H9 (cell line): Measurements from ENCODE around the gene PI16. TPM values are rescaled to one million over a fixed set of nuclear protein-coding genes. Genes with fewer than 3 reads are reported as not detected.

Source experiments
- DNase-seq: peaks from one replicate; pipeline ENCODE4 v3.0.0-alpha.2; 2017
- H2AFZ ChIP-seq: one replicate; pipeline ENCODE4 v1.6.1; 2013; ENCODE audit warnings: mild to moderate bottlenecking, low read length, control low read depth, moderate library complexity
- H2AK5ac ChIP-seq: 2 replicates; pipeline ENCODE4 v1.6.1; 2013; ENCODE audit warnings: low read length, control low read depth, mixed read lengths; ENCODE audit not compliant: insufficient read length
- H2BK120ac ChIP-seq: one replicate; pipeline ENCODE4 v1.6.1; 2013; ENCODE audit warnings: low read depth, mild to moderate bottlenecking, low read length, control low read depth, inconsistent platforms; ENCODE audit not compliant: poor library complexity, severe bottlenecking
- H2BK12ac ChIP-seq: 2 replicates; pipeline ENCODE4 v1.6.1; 2013; ENCODE audit warnings: low read length, control low read depth, mixed read lengths, low read depth; ENCODE audit not compliant: insufficient read length
- H2BK15ac ChIP-seq: 2 replicates; pipeline ENCODE4 v1.6.1; 2013; ENCODE audit warnings: low read depth, low read length, control low read depth
- H2BK20ac ChIP-seq: one replicate; pipeline ENCODE4 v1.6.1; 2013; ENCODE audit warnings: low read depth, mild to moderate bottlenecking, low read length, control low read depth, inconsistent platforms; ENCODE audit not compliant: poor library complexity, severe bottlenecking
- H2BK5ac ChIP-seq: 2 replicates; pipeline ENCODE4 v1.6.1; 2013; ENCODE audit warnings: low read length, control low read depth, mixed read lengths; ENCODE audit not compliant: insufficient read length
- H3K14ac ChIP-seq: 2 replicates; pipeline ENCODE4 v1.6.1; 2013; ENCODE audit warnings: low read length, control low read depth; ENCODE audit not compliant: insufficient read depth
- H3K18ac ChIP-seq: 2 replicates; pipeline ENCODE4 v1.6.1; 2013; ENCODE audit warnings: low read depth, mild to moderate bottlenecking, mixed read lengths, low read length, control low read depth; ENCODE audit not compliant: insufficient read length
- H3K23ac ChIP-seq: 2 replicates; pipeline ENCODE4 v1.6.1; 2013; ENCODE audit warnings: low read length, control low read depth, mixed read lengths, low read depth; ENCODE audit not compliant: insufficient read length
- H3K23me2 ChIP-seq: 2 replicates; pipeline ENCODE4 v1.6.1; 2013; ENCODE audit warnings: low read depth, mild to moderate bottlenecking, mixed read lengths, low read length, control low read depth; ENCODE audit not compliant: insufficient read length, poor library complexity, severe bottlenecking
- H3K27ac ChIP-seq: 2 replicates; pipeline ENCODE4 v1.5.1; 2013; ENCODE audit warnings: low read length, control low read depth, mixed read lengths, low read depth; ENCODE audit not compliant: insufficient read length
- H3K27me3 ChIP-seq: 2 replicates; pipeline ENCODE4 v1.6.1; 2013; ENCODE audit warnings: low read length, control low read depth, inconsistent platforms; ENCODE audit not compliant: insufficient read depth
- H3K4ac ChIP-seq: 2 replicates; pipeline ENCODE4 v1.6.1; 2013; ENCODE audit warnings: low read depth, mild to moderate bottlenecking, control low read depth, inconsistent platforms, low read length, moderate library complexity
- H3K4me1 ChIP-seq: 2 replicates; pipeline ENCODE4 v1.6.1; 2013; ENCODE audit warnings: low read length, control low read depth, inconsistent platforms; ENCODE audit not compliant: insufficient read depth
- H3K4me2 ChIP-seq: 2 replicates; pipeline ENCODE4 v1.6.1; 2013; ENCODE audit warnings: low read length, control low read depth, mixed read lengths; ENCODE audit not compliant: insufficient read length, insufficient read depth
- H3K56ac ChIP-seq: 2 replicates; pipeline ENCODE4 v1.6.1; 2013; ENCODE audit warnings: low read depth, mild to moderate bottlenecking, mixed read lengths, low read length, control low read depth; ENCODE audit not compliant: insufficient read length
- H3K79me1 ChIP-seq: 2 replicates; pipeline ENCODE4 v1.6.1; 2013; ENCODE audit warnings: low read depth, mild to moderate bottlenecking, moderate library complexity, low read length, control low read depth, inconsistent platforms; ENCODE audit not compliant: insufficient read depth, poor library complexity, severe bottlenecking
- H3K79me2 ChIP-seq: 2 replicates; pipeline ENCODE4 v1.6.1; 2013; ENCODE audit warnings: low read length, control low read depth, inconsistent platforms; ENCODE audit not compliant: insufficient read depth
- H3K9ac ChIP-seq: 2 replicates; pipeline ENCODE4 v1.6.1; 2013; ENCODE audit warnings: low read length, control low read depth, mixed read lengths; ENCODE audit not compliant: insufficient read length; ENCODE audit errors: extremely low read depth
- H3K9me3 ChIP-seq: one replicate; pipeline ENCODE4 v1.6.1; 2013; ENCODE audit warnings: low read depth, low read length, inconsistent platforms; ENCODE audit not compliant: control insufficient read depth
- H3T11ph ChIP-seq: one replicate; pipeline ENCODE4 v1.6.1; 2013; ENCODE audit warnings: mild to moderate bottlenecking, low read length, control low read depth, inconsistent platforms
- H4K20me1 ChIP-seq: one replicate; pipeline ENCODE4 v1.6.1; 2013; ENCODE audit not compliant: control insufficient read depth, insufficient read length, insufficient read depth
- H4K5ac ChIP-seq: 2 replicates; pipeline ENCODE4 v1.6.1; 2013; ENCODE audit warnings: low read depth, mild to moderate bottlenecking, mixed read lengths, low read length, control low read depth; ENCODE audit not compliant: insufficient read length
- H4K8ac ChIP-seq: replicated peaks from 2 replicates; pipeline ENCODE4 v1.6.1; 2013; ENCODE audit warnings: low read length, control low read depth, mixed read lengths, low read depth; ENCODE audit not compliant: insufficient read length
- H4K91ac ChIP-seq: 2 replicates; pipeline ENCODE4 v1.6.1; 2013; ENCODE audit warnings: low read depth, mild to moderate bottlenecking, moderate library complexity, mixed read lengths, low read length, control low read depth; ENCODE audit not compliant: insufficient read length
- H3K27ac Mint-ChIP-seq, 3 experiments: 2 replicates in 2 of 3; 3 replicates in 1 of 3; pipeline ENCODE4 v1.8.0; 2020 to 2021; ENCODE audit warnings: mixed read lengths in 3 of 3, mild to moderate bottlenecking in 1 of 3, moderate library complexity in 1 of 3
- H3K27me3 Mint-ChIP-seq: 2 replicates; pipeline ENCODE4 v1.8.0; 2021; ENCODE audit warnings: low read depth, mild to moderate bottlenecking, moderate library complexity, mixed read lengths
- H3K36me3 Mint-ChIP-seq, 3 experiments: 2 replicates in 2 of 3; 3 replicates in 1 of 3; pipeline ENCODE4 v1.8.0; 2020 to 2021; ENCODE audit warnings: low read depth in 3 of 3, mixed read lengths in 3 of 3; ENCODE audit not compliant: insufficient read depth in 1 of 3
- H3K4me1 Mint-ChIP-seq, 2 experiments: 2 replicates each; pipeline ENCODE4 v1.8.0; 2020; ENCODE audit warnings: mixed read lengths in 2 of 2
- H3K4me3 Mint-ChIP-seq, 2 experiments: 2 replicates in 1 of 2; 3 replicates in 1 of 2; pipeline ENCODE4 v1.8.0; 2020 to 2021; ENCODE audit warnings: mild to moderate bottlenecking in 2 of 2, mixed read lengths in 2 of 2, moderate library complexity in 1 of 2
- H3K9me3 Mint-ChIP-seq, 2 experiments: 2 replicates in 1 of 2; 3 replicates in 1 of 2; pipeline ENCODE4 v1.8.0; 2020; ENCODE audit warnings: mild to moderate bottlenecking in 2 of 2, mixed read lengths in 2 of 2, moderate library complexity in 1 of 2
- WGBS: extraction: QIAGEN DNeasy Blood & Tissue Kit; methylation state at CpG from one replicate; pipeline ENCODE4 v1.1.7; 2013; ENCODE audit warnings: missing lambda C conversion rate, low lambda C conversion rate, mixed read lengths; ENCODE audit not compliant: insufficient read length; ENCODE audit errors: extremely low coverage; 5-methylcytosine and 5-hydroxymethylcytosine counted together
- total RNA-seq: library from RNA; stranded (reverse); gene quantifications from 2 replicates; pipeline ENCODE4 v1.2.1, GENCODE V29; 2021
- TF ChIP-seq, protein P1 (sequence below): fragments of 200-600 bp; sonication (generic); conservative IDR thresholded peaks from 3 replicates; pipeline ENCODE4 v1.8.0; 2021; ENCODE audit warnings: antibody characterized with exemption, mild to moderate bottlenecking

The PI16 gene
- total RNA-seq, 1 experiment from 2014 or later = not detected

DNA sequence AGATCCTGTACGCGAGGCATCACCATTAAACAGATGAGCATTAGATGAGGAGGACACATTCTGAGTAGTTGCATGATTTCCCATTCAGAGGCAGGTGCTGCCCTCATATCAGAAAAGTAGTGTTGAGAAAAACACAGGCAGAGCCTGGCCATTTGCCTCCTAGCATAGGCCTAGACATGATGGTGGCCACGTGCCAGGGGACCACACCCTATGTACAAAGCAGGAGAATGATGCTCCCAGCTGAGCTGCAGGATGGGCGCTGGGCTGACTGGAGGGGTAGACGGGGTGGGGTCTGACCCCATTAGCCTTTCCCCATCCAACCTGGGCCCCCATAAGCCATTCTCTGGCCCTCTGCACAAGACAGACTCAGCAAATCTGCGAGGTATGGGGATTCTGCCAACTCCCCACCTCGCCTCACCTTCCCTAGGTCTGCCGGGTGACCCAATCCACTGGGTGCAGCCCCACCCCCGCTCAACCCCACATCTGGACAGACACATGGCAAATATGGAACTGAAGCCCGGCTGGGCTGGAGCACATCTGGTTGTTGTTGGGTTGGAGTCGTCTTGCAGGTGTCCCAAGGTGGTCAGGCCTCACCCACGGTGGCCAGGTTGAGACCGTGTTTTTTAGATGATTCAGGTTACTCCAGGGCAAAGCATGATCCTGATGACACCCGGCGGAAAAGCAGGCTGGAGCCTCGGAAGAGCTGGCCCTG, 13.9 kb downstream of the PI16 start:
- Histone ChIP-seq H3K9me3 (no peaks in the 10 kb centered on the region), H2AFZ (no peak overlapping the region), H2BK20ac (no peak overlapping the region), H2BK15ac (no peak overlapping the region), H3K4me1 (no peaks in the 10 kb centered on the region), H3K23me2 (no peaks in the 10 kb centered on the region), H2BK120ac (no peak overlapping the region), H4K20me1 (no peaks in the 10 kb centered on the region), H3K14ac (no peak overlapping the region), H3K27me3 (no peaks in the 10 kb centered on the region), H3K27ac (no peak overlapping the region), H3K23ac (no peak overlapping the region), H3K56ac (no peak overlapping the region), H3K9ac (no peak overlapping the region), H3K4me2 (no peak overlapping the region), H2AK5ac (no peak overlapping the region), H3K18ac (no peak overlapping the region), H4K91ac (no peak overlapping the region), H3K79me1 (no peaks in the 10 kb centered on the region), H4K8ac (no peak overlapping the region), H2BK12ac (no peak overlapping the region), H3T11ph (no peak overlapping the region), H3K4ac (no peak overlapping the region), H4K5ac (no peak overlapping the region), H3K79me2 (no peaks in the 10 kb centered on the region), H2BK5ac (no peak overlapping the region)
- no CpG with 5 or more reads among the region's 16 CpGs for WGBS
- no peak for DNase-seq
- Mint-ChIP-seq H3K4me1 (peaks cover 2 to 4% of the 10 kb centered on the region in 2 experiments), H3K9me3 (no peaks in the 10 kb centered on the region), H3K27ac (no peak overlapping the region; a peak in 1 of 7 replicates), H3K4me3 (no peak overlapping the region), H3K36me3 (peaks cover 28 to 67% (median 57%) of the 10 kb centered on the region in 3 experiments), H3K27me3 (no peaks in the 10 kb centered on the region)
- TF ChIP-seq, protein P1, sequence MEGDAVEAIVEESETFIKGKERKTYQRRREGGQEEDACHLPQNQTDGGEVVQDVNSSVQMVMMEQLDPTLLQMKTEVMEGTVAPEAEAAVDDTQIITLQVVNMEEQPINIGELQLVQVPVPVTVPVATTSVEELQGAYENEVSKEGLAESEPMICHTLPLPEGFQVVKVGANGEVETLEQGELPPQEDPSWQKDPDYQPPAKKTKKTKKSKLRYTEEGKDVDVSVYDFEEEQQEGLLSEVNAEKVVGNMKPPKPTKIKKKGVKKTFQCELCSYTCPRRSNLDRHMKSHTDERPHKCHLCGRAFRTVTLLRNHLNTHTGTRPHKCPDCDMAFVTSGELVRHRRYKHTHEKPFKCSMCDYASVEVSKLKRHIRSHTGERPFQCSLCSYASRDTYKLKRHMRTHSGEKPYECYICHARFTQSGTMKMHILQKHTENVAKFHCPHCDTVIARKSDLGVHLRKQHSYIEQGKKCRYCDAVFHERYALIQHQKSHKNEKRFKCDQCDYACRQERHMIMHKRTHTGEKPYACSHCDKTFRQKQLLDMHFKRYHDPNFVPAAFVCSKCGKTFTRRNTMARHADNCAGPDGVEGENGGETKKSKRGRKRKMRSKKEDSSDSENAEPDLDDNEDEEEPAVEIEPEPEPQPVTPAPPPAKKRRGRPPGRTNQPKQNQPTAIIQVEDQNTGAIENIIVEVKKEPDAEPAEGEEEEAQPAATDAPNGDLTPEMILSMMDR = no peak
